Measurements from ENCODE around the gene DAPK2. TPM values are rescaled to one million over a fixed set of nuclear protein-coding genes. Genes with fewer than 3 reads are reported as not detected.

DAPK2 gene
- polyA plus RNA-seq, 1 of the 3 experiments (the other 2 are of a cell fraction): 1.4 TPM

- H3K4me3 ChIP-seq (ENCODE audit: low read depth in 2 of 2, low read length in 1 of 2): no peak overlapping the region
- DNase-seq: no peak
- WGBS (ENCODE audit: low lambda C conversion rate): 20% methylated on average over 2 of the region's 2 CpGs
- no peaks in the 10 kb centered on the region for H3K9me2 ChIP-seq
- TF ChIP-seq IRF3 (IDR thresholded peaks at IDR 0.05; ENCODE audit: low read depth, low read length): no peak
- ChIA-PET CTCF (interaction anchor here (1.0 to 3.0 kb wide), 3 partner anchors 20 to 260 kb away, joined by 3 to 10 read pairs (median 5); no protein-coding TSS in a partner anchor), POLR2A (no interaction called here)
- no peak overlapping the region for H3K4me2 ChIP-seq
- H3K9ac ChIP-seq: no peak overlapping the region
- no peaks in the 10 kb centered on the region for H3F3A ChIP-seq (replicated peaks; ENCODE audit: insufficient read depth)
- no peaks in the 10 kb centered on the region for H3K79me2 ChIP-seq (ENCODE audit: insufficient read depth)
- H4K20me1 ChIP-seq (ENCODE audit: insufficient read depth): no peaks in the 10 kb centered on the region
- no peaks in the 10 kb centered on the region for H3K9me3 ChIP-seq
- no peaks in the 10 kb centered on the region for H3K4me1 ChIP-seq (ENCODE audit: control insufficient read depth in 1 of 2, insufficient read depth in 2 of 2, low read depth in 1 of 2, low read length in 1 of 2)
- no peaks in the 10 kb centered on the region for H3K36me3 ChIP-seq (replicated peaks in 1 of 2; ENCODE audit: control insufficient read depth in 1 of 2, insufficient read depth in 2 of 2, low read length in 1 of 2)
- H2AFZ ChIP-seq (ENCODE audit: low read depth): no peak overlapping the region
- no peak overlapping the region for H3K27ac ChIP-seq (ENCODE audit: low read depth in 2 of 2, low read length in 1 of 2)
- no peaks in the 10 kb centered on the region for H3K27me3 ChIP-seq (ENCODE audit: insufficient read depth)
These were observed 176.3 kb downstream of the DAPK2 start for GRCh38 chr15:63870043-63870394.

- no peaks in the 10 kb centered on the region for H3K9me2 ChIP-seq
- H3K4me3 ChIP-seq (ENCODE audit: low read depth in 2 of 2, low read length in 1 of 2): no peak overlapping the region
- no peak overlapping the region for H3K9ac ChIP-seq
- H3K9me3 ChIP-seq: no peaks in the 10 kb centered on the region
- no peaks in the 10 kb centered on the region for H3K79me2 ChIP-seq (ENCODE audit: insufficient read depth)
- no peak overlapping the region for H3K27ac ChIP-seq (ENCODE audit: low read depth in 2 of 2, low read length in 1 of 2)
- H3K36me3 ChIP-seq (replicated peaks in 1 of 2; ENCODE audit: control insufficient read depth in 1 of 2, insufficient read depth in 2 of 2, low read length in 1 of 2): no peaks in the 10 kb centered on the region
- no peaks in the 10 kb centered on the region for H3F3A ChIP-seq (replicated peaks; ENCODE audit: insufficient read depth)
- ChIA-PET POLR2A (no interaction called here), CTCF (interaction anchor here (1.0 to 3.0 kb wide), 3 partner anchors 21 to 260 kb away, joined by 3 to 10 read pairs (median 5); no protein-coding TSS in a partner anchor)
- H3K4me1 ChIP-seq (ENCODE audit: control insufficient read depth in 1 of 2, insufficient read depth in 2 of 2, low read depth in 1 of 2, low read length in 1 of 2): no peaks in the 10 kb centered on the region
- WGBS (ENCODE audit: low lambda C conversion rate): 45% methylated on average over 2 of the region's 2 CpGs
- no peaks in the 10 kb centered on the region for H3K27me3 ChIP-seq (ENCODE audit: insufficient read depth)
- no peak overlapping the region for H2AFZ ChIP-seq (ENCODE audit: low read depth)
- no peak for TF ChIP-seq IRF3 (IDR thresholded peaks at IDR 0.05; ENCODE audit: low read depth, low read length)
- TF ChIP-seq RCOR1 (IDR thresholded peaks at IDR 0.05; ENCODE audit: low read length): no peak
- no peak for TF ChIP-seq FOXJ3 (CRISPR knock-in tag; IDR thresholded peaks at IDR 0.05)
- H3K4me2 ChIP-seq: no peak overlapping the region
- DNase-seq: no peak
- no peaks in the 10 kb centered on the region for H4K20me1 ChIP-seq (ENCODE audit: insufficient read depth)
These were observed 176.8 kb downstream of the DAPK2 start for GRCh38 chr15:63869371-63870042.

- no peaks in the 10 kb centered on the region for H3K9me2 ChIP-seq
- H4K20me1 ChIP-seq (ENCODE audit: insufficient read depth): no peaks in the 10 kb centered on the region
- H3K9me3 ChIP-seq: no peaks in the 10 kb centered on the region
- H3K27ac ChIP-seq (ENCODE audit: low read depth in 2 of 2, low read length in 1 of 2): no peak overlapping the region
- no peaks in the 10 kb centered on the region for H3F3A ChIP-seq (replicated peaks; ENCODE audit: insufficient read depth)
- H3K36me3 ChIP-seq (replicated peaks in 1 of 2; ENCODE audit: control insufficient read depth in 1 of 2, insufficient read depth in 2 of 2, low read length in 1 of 2): no peaks in the 10 kb centered on the region
- no peak overlapping the region for H3K9ac ChIP-seq
- DNase-seq: no peak
- ChIA-PET POLR2A (no interaction called here), CTCF (interaction anchor here (1.0 kb wide), 1 partner anchor 203 kb away, joined by 3 read pairs; no protein-coding TSS in a partner anchor)
- no peak overlapping the region for H2AFZ ChIP-seq (ENCODE audit: low read depth)
- no peaks in the 10 kb centered on the region for H3K4me1 ChIP-seq (ENCODE audit: control insufficient read depth in 1 of 2, insufficient read depth in 2 of 2, low read depth in 1 of 2, low read length in 1 of 2)
- H3K4me2 ChIP-seq: no peak overlapping the region
- H3K4me3 ChIP-seq (ENCODE audit: low read depth in 2 of 2, low read length in 1 of 2): no peak overlapping the region
- WGBS (ENCODE audit: low lambda C conversion rate): 33% methylated on average over 3 of the region's 3 CpGs
- no peaks in the 10 kb centered on the region for H3K79me2 ChIP-seq (ENCODE audit: insufficient read depth)
- no peaks in the 10 kb centered on the region for H3K27me3 ChIP-seq (ENCODE audit: insufficient read depth)
- TF ChIP-seq ELF1 (IDR thresholded peaks at IDR 0.05): no peak
- TF ChIP-seq USF1 (IDR thresholded peaks at IDR 0.05; ENCODE audit: borderline replicate concordance, low read depth): no peak
- TF ChIP-seq EP300 (IDR thresholded peaks at IDR 0.05; ENCODE audit: borderline replicate concordance in 1 of 2, low read depth in 1 of 2, low read length in 1 of 2): no peak
- TF ChIP-seq TAF1 (IDR thresholded peaks at IDR 0.05; ENCODE audit: borderline replicate concordance, low read depth, low read length): no peak
- no peak for TF ChIP-seq TEAD4 (IDR thresholded peaks at IDR 0.05; ENCODE audit: borderline replicate concordance, insufficient read depth)
- no peak for TF ChIP-seq RXRA (IDR thresholded peaks at IDR 0.05; ENCODE audit: borderline replicate concordance, low read depth)
- TF ChIP-seq SIN3A (IDR thresholded peaks at IDR 0.05; ENCODE audit: borderline replicate concordance, low read depth, low read length): no peak
- no peak for TF ChIP-seq NRF1 (IDR thresholded peaks at IDR 0.05; ENCODE audit: low read depth, low read length)
- no peak for TF ChIP-seq ZBTB33 (IDR thresholded peaks at IDR 0.05; ENCODE audit: borderline replicate concordance, low read depth)
- TF ChIP-seq EZH2phosphoT487 (IDR thresholded peaks at IDR 0.05; ENCODE audit: borderline replicate concordance, low read depth): no peak
- TF ChIP-seq PBX3 (IDR thresholded peaks at IDR 0.05): no peak
These were observed 182.1 kb downstream of the DAPK2 start for GRCh38 chr15:63864186-63864585.

All from SK-N-SH (cell line).